ENCODE measurements around the gene SCN8A.
"Not testable (repeated sequence)": the region's sequence is repeated elsewhere in the genome, so short reads cannot be mapped to it uniquely, and the experiment has no call there.

SCN8A gene

DNA sequence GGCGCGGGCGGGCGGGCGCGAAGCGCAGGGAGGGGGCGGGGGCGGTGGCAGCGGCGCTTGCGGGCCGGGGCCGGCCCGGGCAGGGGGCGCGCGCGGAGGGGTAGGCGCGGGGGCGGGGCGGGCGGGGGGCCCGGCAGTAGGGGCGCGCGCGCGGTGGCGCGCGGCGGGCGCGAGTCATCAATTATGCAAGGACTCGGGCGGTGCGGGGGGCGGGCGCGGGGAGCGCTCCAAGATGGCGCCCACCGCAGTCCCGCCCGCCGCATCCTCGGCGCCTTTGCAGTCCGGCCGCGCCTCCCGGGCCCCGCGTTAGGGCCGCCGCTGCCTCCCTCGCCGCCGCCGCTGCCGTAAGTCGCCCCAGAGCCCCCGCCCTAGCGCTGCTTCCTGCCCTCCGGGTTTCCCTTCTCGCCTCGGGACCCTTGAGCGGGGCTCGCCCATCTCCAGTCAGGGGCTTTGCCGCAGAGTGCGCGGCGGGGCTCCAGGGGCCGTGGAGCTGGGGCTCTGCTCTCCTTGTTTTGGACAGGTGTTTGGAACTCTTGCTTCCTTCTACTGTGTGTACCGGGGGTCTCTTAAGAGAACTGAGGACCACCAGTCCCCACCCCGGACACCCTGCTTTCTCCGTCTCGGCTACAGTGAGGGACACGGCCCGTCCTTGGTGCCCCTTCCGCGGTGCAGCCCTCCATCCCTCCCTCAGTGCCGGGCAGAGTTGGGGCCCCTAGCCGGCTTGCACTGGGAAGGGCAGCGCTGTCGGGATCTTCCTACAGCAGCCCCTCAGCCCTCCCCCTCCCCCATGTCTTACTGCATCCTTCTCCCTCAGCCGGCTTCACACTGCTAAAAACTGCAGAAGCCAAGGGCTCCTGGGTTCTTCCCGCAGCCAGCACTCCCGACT lies at the start of gene SCN8A:
SCN8A (plus strand) TSS at position 218 of the 886 bp plus-strand sequence. CDS start 71,585 bp downstream, outside the sequence.
- DNase-seq = peak; percentile 29

- DNase-seq = no peak
Measured at GRCh38 chr12:51546097-51546496, 44.9 kb upstream of the SCN8A start.

- DNase-seq = no peak
Measured at GRCh38 chr12:51547606-51548005, 43.4 kb upstream of the SCN8A start.

DNA sequence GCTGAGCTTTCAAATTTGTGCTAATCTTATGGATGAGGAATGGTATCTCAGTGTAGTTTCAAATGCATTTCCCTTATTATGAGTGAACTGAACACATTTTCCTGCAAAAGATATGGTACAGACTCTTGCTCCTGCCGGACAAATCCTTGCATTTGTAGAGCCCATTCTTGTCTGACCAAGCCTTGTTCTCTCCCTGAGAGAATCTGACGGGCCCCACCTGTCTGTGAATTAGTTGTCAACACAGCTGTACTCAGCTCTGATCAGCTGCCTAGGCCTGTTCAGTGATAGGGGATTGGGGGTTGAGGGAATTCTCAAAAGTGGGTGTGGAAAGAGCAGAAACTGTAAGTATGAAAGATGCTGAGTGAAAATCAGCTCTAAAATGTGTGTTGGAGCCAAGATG lies 42.8 kb upstream of the SCN8A start:
- DNase-seq = no peak

- no peak for DNase-seq
Measured at GRCh38 chr12:51549637-51550036, 41.4 kb upstream of the SCN8A start.

DNA sequence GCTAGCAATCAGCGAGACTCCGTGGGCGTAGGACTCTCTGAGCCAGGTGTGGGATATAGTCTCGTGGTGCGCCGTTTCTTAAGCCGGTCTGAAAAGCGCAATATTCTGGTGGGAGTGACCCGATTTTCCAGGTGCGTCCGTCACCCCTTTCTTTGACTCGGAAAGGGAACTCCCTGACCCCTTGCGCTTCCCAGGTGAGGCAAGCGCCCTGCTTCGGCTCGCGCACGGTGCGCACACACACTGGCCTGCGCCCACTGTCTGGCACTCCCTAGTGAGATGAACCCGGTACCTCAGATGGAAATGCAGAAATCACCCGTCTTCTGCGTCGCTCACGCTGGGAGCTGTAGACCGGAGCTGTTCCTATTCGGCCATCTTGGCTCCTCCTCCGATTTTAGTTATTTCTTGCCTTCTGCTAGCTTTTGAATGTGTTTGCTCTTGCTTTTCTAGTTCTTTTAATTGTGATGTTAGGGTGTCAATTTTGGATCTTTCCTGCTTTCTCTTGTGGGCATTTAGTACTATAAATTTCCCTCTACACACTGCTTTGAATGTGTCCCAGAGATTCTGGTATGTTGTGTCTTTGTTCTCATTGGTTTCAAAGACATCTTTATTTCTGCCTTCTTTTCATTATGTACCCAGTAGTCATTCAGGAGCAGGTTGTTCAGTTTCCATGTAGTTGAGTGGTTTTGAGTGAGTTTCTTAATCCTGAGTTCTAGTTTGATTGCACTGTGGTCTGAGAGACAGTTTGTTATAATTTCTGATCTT lies 22.6 kb upstream of the SCN8A start:
- not testable (repeated sequence) for DNase-seq

DNA sequence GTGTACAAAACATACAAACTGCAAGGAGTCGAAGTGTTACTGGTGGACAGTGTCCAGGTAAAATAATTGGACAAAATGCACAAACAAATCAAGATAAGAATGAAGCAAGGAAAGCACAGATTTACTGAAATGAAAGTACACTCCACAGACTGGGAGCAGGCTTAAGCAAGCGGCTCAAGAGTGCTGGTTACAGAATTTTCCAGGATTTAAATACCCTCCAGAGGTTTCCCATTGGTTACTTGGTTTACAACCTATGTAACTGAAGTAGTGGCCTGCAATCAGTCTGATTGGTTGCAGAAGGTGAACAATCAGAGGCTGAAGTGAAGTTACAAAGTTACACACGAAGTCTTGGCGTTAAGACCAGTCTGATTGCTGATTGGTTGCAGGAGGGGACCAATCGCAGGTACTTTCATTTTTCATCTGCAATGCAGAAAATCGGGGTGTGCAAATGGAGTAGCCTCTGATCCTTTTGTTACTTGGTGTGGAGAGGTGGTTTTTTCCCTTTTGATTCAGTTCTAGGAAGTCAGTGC lies 11.6 kb upstream of the SCN8A start:
- DNase-seq = no peak

- DNase-seq = no peak
Measured at GRCh38 chr12:51589060-51589459, 2.0 kb upstream of the SCN8A start.

DNA sequence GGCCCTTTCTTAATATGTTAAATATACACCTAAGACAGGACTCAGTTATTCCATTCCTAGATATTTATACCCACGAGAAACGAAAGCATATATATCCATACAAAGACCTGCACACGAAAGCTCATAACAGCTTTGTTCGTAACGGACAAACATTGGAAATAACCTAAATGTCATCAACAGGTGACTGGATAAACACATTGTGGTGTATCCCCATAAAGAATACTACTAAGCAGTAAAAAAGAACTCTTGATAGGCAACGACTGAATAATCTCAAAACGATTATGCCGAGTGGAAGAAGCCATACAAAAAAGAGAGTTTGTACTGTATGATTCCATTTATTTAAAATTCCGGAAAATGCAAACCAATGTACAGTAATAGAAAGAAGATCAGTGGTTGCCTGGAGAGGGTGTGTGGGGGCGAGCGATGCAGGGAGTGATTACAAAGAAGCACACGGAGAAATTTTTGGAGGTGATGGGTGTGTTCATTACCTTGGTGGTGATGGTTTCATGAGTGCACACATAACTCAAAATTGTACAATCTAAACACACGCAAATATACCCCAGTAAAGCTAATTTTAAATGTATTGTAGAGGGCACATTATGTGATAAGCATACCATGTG lies 1.4 kb upstream of the SCN8A start:
- no peak for DNase-seq

- DNase-seq = peak; percentile 71
Measured at GRCh38 chr12:51590347-51591015, 552 bp upstream of the SCN8A start.

GRCh38 chr12:51592034-51592705 lies 1.1 kb downstream of the SCN8A start:
- DNase-seq = no peak

GRCh38 chr12:51593021-51593420 lies 2.0 kb downstream of the SCN8A start:
- no peak for DNase-seq

GRCh38 chr12:51593539-51593938 lies 2.5 kb downstream of the SCN8A start:
- DNase-seq = no peak

- DNase-seq = no peak
Measured at GRCh38 chr12:51598156-51598555, 7.1 kb downstream of the SCN8A start.

DNA sequence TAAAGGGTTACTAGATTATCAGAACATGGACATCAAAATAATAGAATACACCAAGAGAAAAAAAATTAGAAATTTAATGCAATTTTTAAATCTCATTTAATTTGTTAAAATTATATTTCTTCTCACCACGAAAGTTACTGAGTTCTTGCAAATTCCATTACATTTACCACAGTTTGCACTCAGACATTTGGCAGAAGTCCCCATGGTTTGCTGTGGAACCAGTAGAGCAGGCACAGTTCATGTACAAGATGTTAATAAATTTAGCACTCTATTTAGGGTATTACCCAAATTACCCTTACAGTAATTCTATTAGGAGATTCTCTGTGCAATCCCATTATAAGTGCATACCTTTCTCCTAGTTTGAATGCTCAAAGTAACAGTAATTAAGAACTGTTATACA lies 9.7 kb downstream of the SCN8A start:
- no peak for DNase-seq

GRCh38 chr12:51601241-51601640 lies 10.2 kb downstream of the SCN8A start:
- DNase-seq = no peak

DNA sequence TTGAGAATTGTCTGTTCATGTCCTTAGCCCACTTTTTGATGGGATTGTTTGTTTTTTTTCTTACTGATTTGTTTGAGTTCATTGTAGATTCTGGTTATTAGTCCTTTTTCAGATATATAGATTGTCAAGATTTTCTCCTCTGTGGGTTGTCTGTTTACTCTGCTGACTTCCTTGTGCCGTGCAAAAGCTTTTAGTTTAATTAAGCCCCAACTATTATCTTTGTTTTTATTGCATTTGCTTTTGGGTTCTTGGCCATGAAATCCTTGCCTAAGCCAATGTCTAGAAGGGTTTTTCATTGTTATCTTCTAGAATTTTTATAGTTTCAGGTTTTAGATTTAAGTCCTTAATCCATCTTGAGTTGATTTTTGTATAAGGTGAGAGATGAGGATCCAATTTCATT lies 14.9 kb downstream of the SCN8A start:
- not testable (repeated sequence) for DNase-seq

- not testable (repeated sequence) for DNase-seq
Measured at GRCh38 chr12:51607197-51607596, 16.2 kb downstream of the SCN8A start.

- no peak for DNase-seq
Measured at GRCh38 chr12:51620448-51620847, 29.4 kb downstream of the SCN8A start.

DNA sequence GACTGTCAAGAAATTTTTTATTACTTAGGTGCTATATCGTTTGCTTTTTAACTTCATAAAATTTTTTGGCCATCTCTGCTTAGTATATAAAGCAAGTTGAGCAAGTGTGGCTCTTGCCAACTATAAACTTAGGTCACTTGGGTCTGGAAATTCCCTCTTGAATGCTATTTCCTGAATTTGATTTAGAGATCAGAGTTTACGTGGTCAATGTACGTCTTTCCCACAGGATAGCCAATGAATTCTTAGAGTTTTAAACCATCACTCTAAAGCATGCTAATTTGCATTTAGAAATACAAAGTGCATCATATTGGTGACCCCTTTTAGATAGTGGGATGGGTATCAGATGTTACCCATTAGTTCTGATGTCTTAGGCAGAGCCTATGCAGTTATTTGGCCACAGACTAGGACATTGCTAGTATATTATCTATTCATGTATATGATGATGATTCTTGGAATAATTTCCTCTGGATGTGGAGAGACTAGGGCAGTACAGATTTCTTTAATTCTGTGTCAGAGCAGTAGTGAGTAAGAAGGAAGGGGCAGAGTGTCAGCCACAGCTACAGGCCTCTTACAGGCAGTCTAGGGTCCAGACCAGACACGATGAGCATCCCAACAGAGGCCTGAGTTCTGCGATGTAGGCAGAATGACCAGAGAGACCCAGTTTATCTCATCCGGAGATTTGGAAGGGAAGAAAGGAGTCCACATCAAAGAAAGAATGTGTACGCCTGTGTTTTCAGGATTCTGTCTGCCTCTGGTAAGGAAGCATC lies 30.3 kb downstream of the SCN8A start:
- DNase-seq = no peak

- DNase-seq = no peak
Measured at GRCh38 chr12:51622564-51622963, 31.5 kb downstream of the SCN8A start.

All from activated T-cell treated with anti-CD3 and anti-CD28 coated beads for 4 hours (primary cell).